ENCODE data around the gene SSBP1.
A peak's percentile ranks its signal among the peaks of the same experiment; 100 is the strongest.
"Not testable (repeated sequence)": the region's sequence is repeated elsewhere in the genome, so short reads cannot be mapped to it uniquely, and the experiment has no call there.

The SSBP1 gene

DNA sequence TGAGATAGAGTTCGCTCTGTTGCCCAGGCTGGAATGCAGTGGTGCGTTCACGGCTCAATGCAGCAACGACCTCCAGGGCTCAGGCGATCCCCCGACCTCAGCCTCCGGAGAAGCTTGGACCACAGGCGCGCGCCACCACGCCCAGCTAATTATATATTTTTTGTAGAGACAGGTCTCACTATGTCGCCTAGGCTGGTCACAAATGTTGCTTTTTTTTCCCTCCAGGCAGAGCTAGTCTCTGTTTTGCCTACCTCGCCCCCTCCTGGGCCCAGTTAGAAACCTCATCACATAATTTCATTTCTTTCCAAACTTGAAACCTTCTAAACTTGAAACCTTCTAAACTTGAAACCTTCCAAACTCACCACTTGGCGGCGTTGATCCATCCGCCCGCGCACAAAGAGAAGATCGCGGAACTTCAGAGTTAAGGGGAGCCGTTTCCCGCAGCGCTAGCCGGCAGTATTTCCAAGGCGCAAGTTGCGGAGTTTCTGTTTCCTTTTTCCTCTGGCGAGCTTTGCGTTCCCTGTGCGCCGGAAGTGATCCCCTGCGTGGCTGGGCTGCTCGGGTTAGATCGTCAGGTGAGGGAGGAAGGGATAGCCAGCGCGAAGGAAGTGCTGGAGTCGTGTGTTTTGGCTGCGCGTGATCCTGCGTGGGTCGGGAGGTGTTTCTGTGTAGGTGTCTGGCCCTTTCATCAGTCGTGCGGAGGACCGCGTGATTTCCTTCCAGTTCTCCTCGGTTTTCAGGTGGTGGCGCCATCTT, at the start of gene SSBP1:
Gene SSBP1 (plus strand): TSS at position 523 of the 756 bp plus-strand sequence. CDS start 809 bp downstream, outside the sequence.
- Histone ChIP-seq H3K9me3 (ENCODE audit: control insufficient read depth, insufficient read depth, low read length) (no peaks in the 10 kb centered on the region), H3K4me1 (ENCODE audit: control insufficient read depth, insufficient read depth, low read length) (peaks cover 4% of the 10 kb centered on the region), H3K36me3 (ENCODE audit: control insufficient read depth, insufficient read depth, low read length) (peaks cover 4% of the 10 kb centered on the region), H3K27me3 (ENCODE audit: control insufficient read depth, insufficient read depth, low read length) (no peaks in the 10 kb centered on the region), H3K4me3 (ENCODE audit: low read depth, low read length) (peak within 1 kb of the TSS; percentile 97), H3K9ac (ENCODE audit: low read depth, low read length) (peak within 1 kb of the TSS; percentile 92)

- not testable (repeated sequence) for H3K36me3 ChIP-seq (ENCODE audit: control insufficient read depth, insufficient read depth, low read length); H3K9ac ChIP-seq (ENCODE audit: low read depth, low read length); H3K9me3 ChIP-seq (ENCODE audit: control insufficient read depth, insufficient read depth, low read length); H3K4me3 ChIP-seq (ENCODE audit: low read depth, low read length); H3K4me1 ChIP-seq (ENCODE audit: control insufficient read depth, insufficient read depth, low read length); H3K27me3 ChIP-seq (ENCODE audit: control insufficient read depth, insufficient read depth, low read length)
Observed at GRCh38 chr7:141689072-141689825, 48.9 kb upstream of the SSBP1 start.

DNA sequence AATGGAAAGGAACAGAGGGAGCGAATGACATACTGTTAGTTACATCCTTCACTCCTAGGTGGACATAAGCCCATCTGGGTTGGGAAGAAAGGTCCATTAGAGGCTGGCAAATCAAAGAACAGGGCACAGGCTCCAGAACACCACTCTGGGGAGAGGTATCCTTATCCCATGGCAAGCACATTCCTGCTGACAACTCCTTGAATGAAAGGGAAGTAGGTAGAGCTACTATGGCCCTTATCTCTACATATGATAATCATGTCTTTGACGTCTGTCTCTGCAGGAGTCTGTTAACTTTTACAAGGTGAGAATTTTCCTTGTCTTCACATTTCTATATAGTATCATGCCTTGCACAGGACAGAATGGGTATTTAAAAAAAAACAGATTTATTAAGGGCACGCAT, 46.6 kb upstream of the SSBP1 start:
- Histone ChIP-seq H3K4me1 (ENCODE audit: control insufficient read depth, insufficient read depth, low read length) (no peaks in the 10 kb centered on the region), H3K36me3 (ENCODE audit: control insufficient read depth, insufficient read depth, low read length) (no peaks in the 10 kb centered on the region), H3K27me3 (ENCODE audit: control insufficient read depth, insufficient read depth, low read length) (no peaks in the 10 kb centered on the region), H3K9me3 (ENCODE audit: control insufficient read depth, insufficient read depth, low read length) (no peaks in the 10 kb centered on the region), H3K4me3 (ENCODE audit: low read depth, low read length) (no peak overlapping the region), H3K9ac (ENCODE audit: low read depth, low read length) (no peak overlapping the region)

DNA sequence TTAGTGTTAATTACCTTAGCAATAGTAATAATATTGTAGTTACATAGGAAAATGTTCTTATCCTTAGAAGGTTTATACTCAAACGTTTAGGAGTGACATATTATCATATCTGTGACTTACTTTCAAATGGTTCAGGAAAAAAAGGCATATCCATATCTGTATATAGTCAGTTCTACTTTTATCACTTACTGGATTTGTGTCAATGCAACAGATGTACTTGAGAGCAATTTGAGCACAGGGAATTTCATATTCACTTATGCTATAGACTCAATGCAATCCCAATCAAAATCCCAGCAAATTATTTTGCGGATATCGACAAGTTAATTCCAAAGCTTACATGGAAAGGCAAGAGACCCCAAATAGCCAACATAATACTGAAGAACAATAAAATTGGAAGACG, 46.2 kb upstream of the SSBP1 start:
- Histone ChIP-seq H3K4me1 (ENCODE audit: control insufficient read depth, insufficient read depth, low read length) (no peaks in the 10 kb centered on the region), H3K36me3 (ENCODE audit: control insufficient read depth, insufficient read depth, low read length) (no peaks in the 10 kb centered on the region), H3K27me3 (ENCODE audit: control insufficient read depth, insufficient read depth, low read length) (no peaks in the 10 kb centered on the region), H3K4me3 (ENCODE audit: low read depth, low read length) (no peak overlapping the region), H3K9ac (ENCODE audit: low read depth, low read length) (no peak overlapping the region), H3K9me3 (ENCODE audit: control insufficient read depth, insufficient read depth, low read length) (no peaks in the 10 kb centered on the region)

GRCh38 chr7:141693082-141693481, 45.1 kb upstream of the SSBP1 start:
- Histone ChIP-seq H3K9ac (ENCODE audit: low read depth, low read length) (no peak overlapping the region), H3K4me1 (ENCODE audit: control insufficient read depth, insufficient read depth, low read length) (no peaks in the 10 kb centered on the region), H3K36me3 (ENCODE audit: control insufficient read depth, insufficient read depth, low read length) (no peaks in the 10 kb centered on the region), H3K27me3 (ENCODE audit: control insufficient read depth, insufficient read depth, low read length) (no peaks in the 10 kb centered on the region), H3K4me3 (ENCODE audit: low read depth, low read length) (no peak overlapping the region), H3K9me3 (ENCODE audit: control insufficient read depth, insufficient read depth, low read length) (no peaks in the 10 kb centered on the region)

DNA sequence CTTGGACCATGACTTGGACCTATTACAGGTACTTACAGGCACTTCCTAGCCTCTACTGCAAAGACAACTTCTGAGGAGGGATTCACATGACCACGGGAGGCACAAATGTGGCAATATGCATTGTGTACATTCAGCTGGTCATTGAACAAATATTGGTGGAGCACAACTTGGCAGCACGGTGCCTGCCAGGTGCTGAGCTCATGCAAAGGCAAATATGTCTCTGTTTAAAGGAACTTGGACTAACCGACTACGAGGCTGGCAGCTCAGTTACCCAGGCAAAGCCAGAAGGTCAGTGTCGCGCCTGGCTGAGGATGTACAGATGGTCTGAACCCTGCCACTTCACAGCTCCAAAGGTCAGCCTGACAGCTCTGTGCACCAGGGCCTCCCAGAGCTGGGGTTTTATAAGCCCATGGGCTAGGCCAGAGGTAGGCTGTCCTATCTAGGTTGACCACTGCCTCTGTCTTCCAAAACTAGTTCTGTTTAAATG, 42.3 kb upstream of the SSBP1 start:
- Histone ChIP-seq H3K36me3 (ENCODE audit: control insufficient read depth, insufficient read depth, low read length) (no peaks in the 10 kb centered on the region), H3K9me3 (ENCODE audit: control insufficient read depth, insufficient read depth, low read length) (no peaks in the 10 kb centered on the region), H3K27me3 (ENCODE audit: control insufficient read depth, insufficient read depth, low read length) (peaks cover 4% of the 10 kb centered on the region), H3K4me3 (ENCODE audit: low read depth, low read length) (no peak overlapping the region), H3K4me1 (ENCODE audit: control insufficient read depth, insufficient read depth, low read length) (no peaks in the 10 kb centered on the region), H3K9ac (ENCODE audit: low read depth, low read length) (no peak overlapping the region)

- no peaks in the 10 kb centered on the region for H3K4me1 ChIP-seq (ENCODE audit: control insufficient read depth, insufficient read depth, low read length)
Observed at GRCh38 chr7:141696348-141696747, 41.8 kb upstream of the SSBP1 start.

DNA sequence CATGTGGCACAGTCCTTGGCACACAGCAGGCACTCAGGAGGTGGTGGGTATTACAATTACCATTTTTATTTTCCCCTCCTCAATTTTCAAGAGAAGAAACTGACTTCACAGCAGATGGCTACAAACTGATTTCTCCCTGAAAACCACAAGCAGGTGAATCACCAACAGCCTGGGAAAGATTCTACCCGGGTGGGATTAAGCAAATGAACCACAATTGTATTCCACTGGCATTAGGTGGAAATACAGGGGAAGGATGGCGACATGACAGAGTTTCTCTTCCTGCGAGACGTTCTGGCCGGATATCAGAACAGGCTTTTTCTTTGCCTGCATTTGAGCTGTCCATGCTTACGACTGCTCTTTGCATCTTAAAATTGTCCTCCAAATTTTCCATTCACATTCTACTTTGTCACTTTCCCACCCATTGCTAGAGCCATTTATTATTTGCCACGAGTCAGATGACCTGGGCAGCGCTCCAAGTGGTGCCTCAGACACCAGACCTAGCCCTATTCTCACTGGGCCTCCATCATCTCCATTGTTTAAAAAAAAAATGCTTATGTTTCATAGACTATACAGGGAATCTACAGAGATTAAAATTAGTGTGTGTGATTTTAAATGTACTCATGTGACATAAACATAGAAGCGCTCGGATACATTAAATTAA, 40.8 kb upstream of the SSBP1 start:
- no peaks in the 10 kb centered on the region for H3K4me1 ChIP-seq (ENCODE audit: control insufficient read depth, insufficient read depth, low read length)
- H3K4me3 ChIP-seq (ENCODE audit: low read depth, low read length): no peak overlapping the region
- peaks cover 5% of the 10 kb centered on the region for H3K27me3 ChIP-seq (ENCODE audit: control insufficient read depth, insufficient read depth, low read length)
- H3K9me3 ChIP-seq (ENCODE audit: control insufficient read depth, insufficient read depth, low read length): no peaks in the 10 kb centered on the region
- no peaks in the 10 kb centered on the region for H3K36me3 ChIP-seq (ENCODE audit: control insufficient read depth, insufficient read depth, low read length)
- H3K9ac ChIP-seq (ENCODE audit: low read depth, low read length): no peak overlapping the region

More at GRCh38 chr7:141696348-141696747, 41.8 kb upstream of the SSBP1 start:
- H3K36me3 ChIP-seq (ENCODE audit: control insufficient read depth, insufficient read depth, low read length): no peaks in the 10 kb centered on the region
- no peak overlapping the region for H3K4me3 ChIP-seq (ENCODE audit: low read depth, low read length)
- H3K27me3 ChIP-seq (ENCODE audit: control insufficient read depth, insufficient read depth, low read length): peaks cover 4% of the 10 kb centered on the region
- no peak overlapping the region for H3K9ac ChIP-seq (ENCODE audit: low read depth, low read length)
- no peaks in the 10 kb centered on the region for H3K9me3 ChIP-seq (ENCODE audit: control insufficient read depth, insufficient read depth, low read length)

GRCh38 chr7:141698247-141699015, 39.7 kb upstream of the SSBP1 start:
- peaks cover 2% of the 10 kb centered on the region for H3K4me1 ChIP-seq (ENCODE audit: control insufficient read depth, insufficient read depth, low read length)

DNA sequence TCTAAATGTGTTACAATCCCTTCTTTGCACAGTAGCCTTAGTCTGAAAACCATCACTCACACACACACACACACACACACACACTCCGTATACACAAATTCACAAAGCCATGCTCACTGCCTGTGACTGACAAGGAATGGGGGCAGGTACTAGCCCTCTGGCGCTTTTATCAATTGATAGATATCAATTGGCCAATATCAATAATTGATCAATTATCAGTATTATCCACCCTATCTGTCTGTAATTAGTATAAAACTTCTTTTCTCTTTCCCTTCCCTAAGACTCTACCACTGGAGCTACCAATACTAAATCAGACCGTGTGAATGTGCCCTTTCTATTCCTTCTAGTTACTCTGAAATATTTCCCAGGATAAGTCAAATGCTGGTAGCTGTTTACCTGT, 38.3 kb upstream of the SSBP1 start:
- H3K27me3 ChIP-seq (ENCODE audit: control insufficient read depth, insufficient read depth, low read length): peaks cover 22% of the 10 kb centered on the region
- H3K36me3 ChIP-seq (ENCODE audit: control insufficient read depth, insufficient read depth, low read length): no peaks in the 10 kb centered on the region
- H3K9ac ChIP-seq (ENCODE audit: low read depth, low read length): no peak overlapping the region

More at GRCh38 chr7:141698247-141699015, 39.7 kb upstream of the SSBP1 start:
- H3K9me3 ChIP-seq (ENCODE audit: control insufficient read depth, insufficient read depth, low read length): no peaks in the 10 kb centered on the region
- H3K9ac ChIP-seq (ENCODE audit: low read depth, low read length): no peak overlapping the region
- no peak overlapping the region for H3K4me3 ChIP-seq (ENCODE audit: low read depth, low read length)
- peaks cover 16% of the 10 kb centered on the region for H3K27me3 ChIP-seq (ENCODE audit: control insufficient read depth, insufficient read depth, low read length)
- H3K36me3 ChIP-seq (ENCODE audit: control insufficient read depth, insufficient read depth, low read length): no peaks in the 10 kb centered on the region

DNA sequence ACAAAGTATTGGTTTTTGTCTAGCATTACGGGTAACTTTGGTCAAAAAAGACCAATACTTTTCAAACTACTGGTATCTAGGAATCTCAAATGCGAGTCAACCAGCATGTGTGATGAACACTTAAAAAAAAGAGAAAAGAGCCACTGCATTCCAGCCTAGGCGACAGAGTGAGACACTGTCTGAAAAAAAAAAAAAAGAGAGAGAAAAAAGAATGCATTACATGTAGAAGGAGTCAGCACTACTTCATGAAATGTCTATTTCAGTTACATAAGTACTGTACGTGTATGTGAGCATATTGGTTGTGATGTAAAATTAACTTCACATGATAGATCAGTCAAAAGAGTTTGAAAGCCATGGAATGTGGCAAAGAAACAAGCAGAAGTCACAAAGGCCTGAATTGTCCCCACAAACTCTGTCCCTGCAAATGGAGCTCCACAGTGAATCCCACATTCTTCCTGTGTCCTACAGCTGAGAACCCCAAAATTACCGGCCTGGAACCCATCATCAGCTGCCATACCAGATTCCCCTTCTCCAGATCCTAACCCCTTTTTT, 37.8 kb upstream of the SSBP1 start:
- Histone ChIP-seq H3K27me3 (ENCODE audit: control insufficient read depth, insufficient read depth, low read length) (peaks cover 22% of the 10 kb centered on the region), H3K4me1 (ENCODE audit: control insufficient read depth, insufficient read depth, low read length) (peaks cover 2% of the 10 kb centered on the region), H3K9ac (ENCODE audit: low read depth, low read length) (no peak overlapping the region), H3K4me3 (ENCODE audit: low read depth, low read length) (peak overlapping the region; percentile 75), H3K36me3 (ENCODE audit: control insufficient read depth, insufficient read depth, low read length) (no peaks in the 10 kb centered on the region), H3K9me3 (ENCODE audit: control insufficient read depth, insufficient read depth, low read length) (no peaks in the 10 kb centered on the region)

More for the DNA sequence above, 38.3 kb upstream of the SSBP1 start:
- no peak overlapping the region for H3K4me3 ChIP-seq (ENCODE audit: low read depth, low read length)
- H3K9me3 ChIP-seq (ENCODE audit: control insufficient read depth, insufficient read depth, low read length): no peaks in the 10 kb centered on the region
- peaks cover 2% of the 10 kb centered on the region for H3K4me1 ChIP-seq (ENCODE audit: control insufficient read depth, insufficient read depth, low read length)

Data from iPS-15b (cell line).